GM12864 (cell line): ENCODE measurements around the gene TMEM26.

ENCODE experiments used
- DNase-seq: peaks from one replicate; pipeline ENCODE4 v3.0.0-alpha.2; 2011; ENCODE audit warnings: low read depth
- H3K4me3 ChIP-seq: 2 replicates; pipeline ENCODE4 v1.5.1; 2011; ENCODE audit warnings: mild to moderate bottlenecking, low read depth, low read length, control low read depth
- CTCF ChIP-seq: IDR thresholded peaks from 2 replicates; pipeline ENCODE4 v1.5.1; 2011; ENCODE audit warnings: low read depth, mild to moderate bottlenecking, moderate library complexity, low read length, control low read depth, inconsistent platforms; ENCODE audit errors: missing control alignments

The TMEM26 gene

GRCh38 chr10:61448841-61449600, 4.2 kb downstream of the TMEM26 start:
- H3K4me3 ChIP-seq, result no peak overlapping the region
- no peak for TF ChIP-seq CTCF

GRCh38 chr10:61448091-61448490, 5.1 kb downstream of the TMEM26 start:
- DNase-seq, result no peak
- TF ChIP-seq CTCF, result no peak
- no peak overlapping the region for H3K4me3 ChIP-seq

More at GRCh38 chr10:61448841-61449600, 4.2 kb downstream of the TMEM26 start:
- DNase-seq, result no peak

GRCh38 chr10:61439058-61439609, 14.0 kb downstream of the TMEM26 start:
- TF ChIP-seq CTCF, result no peak
- H3K4me3 ChIP-seq, result no peak overlapping the region
- no peak for DNase-seq

- no peak overlapping the region for H3K4me3 ChIP-seq
- no peak for DNase-seq
- no peak for TF ChIP-seq CTCF
Measured at GRCh38 chr10:61438141-61438988, 14.8 kb downstream of the TMEM26 start.

GRCh38 chr10:61423178-61423577, 30.0 kb downstream of the TMEM26 start:
- no peak for DNase-seq
- H3K4me3 ChIP-seq, result no peak overlapping the region
- no peak for TF ChIP-seq CTCF

- H3K4me3 ChIP-seq, result no peak overlapping the region
- no peak for DNase-seq
- TF ChIP-seq CTCF, result no peak
Measured at GRCh38 chr10:61417661-61418060, 35.5 kb downstream of the TMEM26 start.
